Fibroblast of lung (primary cell): ENCODE data around the gene TBP.

Source experiments
- EZH2 ChIP-seq: IDR thresholded peaks from 2 replicates; pipeline ENCODE4 v1.5.1; 2012; ENCODE audit warnings: low read length, control low read depth, mild to moderate bottlenecking; ENCODE audit errors: missing control alignments
- TF ChIP-seq, protein P1 (sequence below), 2 donors: IDR thresholded peaks in 1 of 2; conservative IDR thresholded peaks in 1 of 2; 1 replicate in 1 of 2; 2 replicates in 1 of 2; pipeline ENCODE4 v1.5.1; 2011 to 2012; ENCODE audit warnings: low read length in 2 of 2, control low read depth in 1 of 2, inconsistent platforms in 1 of 2, low read depth in 1 of 2, mild to moderate bottlenecking in 1 of 2

DNA sequence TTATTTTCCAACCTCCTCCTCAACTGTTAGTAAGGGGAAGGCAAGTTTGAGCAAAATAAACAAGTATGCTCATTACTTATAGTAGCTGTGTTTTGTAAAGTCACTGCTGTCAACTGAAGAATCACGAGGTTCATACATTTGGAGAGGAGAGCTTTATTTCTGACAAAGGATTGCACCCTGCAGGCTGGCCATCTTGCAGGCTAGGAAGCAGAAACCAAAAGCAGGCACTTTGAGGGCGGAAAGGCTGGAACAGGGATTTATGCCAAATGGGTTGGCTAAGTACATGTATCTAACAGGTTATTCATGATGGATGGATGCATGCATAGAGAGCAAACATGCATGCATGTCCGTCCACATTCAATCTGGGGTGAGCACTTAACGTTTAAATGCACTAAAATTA lies 47.7 kb upstream of the TBP start:
- TF ChIP-seq, protein P1, sequence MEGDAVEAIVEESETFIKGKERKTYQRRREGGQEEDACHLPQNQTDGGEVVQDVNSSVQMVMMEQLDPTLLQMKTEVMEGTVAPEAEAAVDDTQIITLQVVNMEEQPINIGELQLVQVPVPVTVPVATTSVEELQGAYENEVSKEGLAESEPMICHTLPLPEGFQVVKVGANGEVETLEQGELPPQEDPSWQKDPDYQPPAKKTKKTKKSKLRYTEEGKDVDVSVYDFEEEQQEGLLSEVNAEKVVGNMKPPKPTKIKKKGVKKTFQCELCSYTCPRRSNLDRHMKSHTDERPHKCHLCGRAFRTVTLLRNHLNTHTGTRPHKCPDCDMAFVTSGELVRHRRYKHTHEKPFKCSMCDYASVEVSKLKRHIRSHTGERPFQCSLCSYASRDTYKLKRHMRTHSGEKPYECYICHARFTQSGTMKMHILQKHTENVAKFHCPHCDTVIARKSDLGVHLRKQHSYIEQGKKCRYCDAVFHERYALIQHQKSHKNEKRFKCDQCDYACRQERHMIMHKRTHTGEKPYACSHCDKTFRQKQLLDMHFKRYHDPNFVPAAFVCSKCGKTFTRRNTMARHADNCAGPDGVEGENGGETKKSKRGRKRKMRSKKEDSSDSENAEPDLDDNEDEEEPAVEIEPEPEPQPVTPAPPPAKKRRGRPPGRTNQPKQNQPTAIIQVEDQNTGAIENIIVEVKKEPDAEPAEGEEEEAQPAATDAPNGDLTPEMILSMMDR (conservative IDR thresholded peaks at IDR 0.05 in 1 of 2, IDR thresholded peaks at IDR 0.05 in 1 of 2; ENCODE audit: low read depth in 1 of 2, low read length in 2 of 2): no peak
- no peak for TF ChIP-seq EZH2
